22Rv1 (cell line): ENCODE measurements around the gene GAB2.

Source experiments
- H3K27ac ChIP-seq: fragments of 450-650 bp; 2 replicates; pipeline ENCODE4 v1.5.1; 2017
- ZFX ChIP-seq: fragments of 450-650 bp; IDR thresholded peaks from 2 replicates; pipeline ENCODE4 v1.6.1; 2017; ENCODE audit warnings: antibody characterized with exemption, borderline replicate concordance
- TF ChIP-seq, protein P1 (sequence below): fragments of 450-650 bp; IDR thresholded peaks from 2 replicates; pipeline ENCODE4 v1.5.1; 2017; ENCODE audit warnings: mild to moderate bottlenecking

The GAB2 gene

DNA sequence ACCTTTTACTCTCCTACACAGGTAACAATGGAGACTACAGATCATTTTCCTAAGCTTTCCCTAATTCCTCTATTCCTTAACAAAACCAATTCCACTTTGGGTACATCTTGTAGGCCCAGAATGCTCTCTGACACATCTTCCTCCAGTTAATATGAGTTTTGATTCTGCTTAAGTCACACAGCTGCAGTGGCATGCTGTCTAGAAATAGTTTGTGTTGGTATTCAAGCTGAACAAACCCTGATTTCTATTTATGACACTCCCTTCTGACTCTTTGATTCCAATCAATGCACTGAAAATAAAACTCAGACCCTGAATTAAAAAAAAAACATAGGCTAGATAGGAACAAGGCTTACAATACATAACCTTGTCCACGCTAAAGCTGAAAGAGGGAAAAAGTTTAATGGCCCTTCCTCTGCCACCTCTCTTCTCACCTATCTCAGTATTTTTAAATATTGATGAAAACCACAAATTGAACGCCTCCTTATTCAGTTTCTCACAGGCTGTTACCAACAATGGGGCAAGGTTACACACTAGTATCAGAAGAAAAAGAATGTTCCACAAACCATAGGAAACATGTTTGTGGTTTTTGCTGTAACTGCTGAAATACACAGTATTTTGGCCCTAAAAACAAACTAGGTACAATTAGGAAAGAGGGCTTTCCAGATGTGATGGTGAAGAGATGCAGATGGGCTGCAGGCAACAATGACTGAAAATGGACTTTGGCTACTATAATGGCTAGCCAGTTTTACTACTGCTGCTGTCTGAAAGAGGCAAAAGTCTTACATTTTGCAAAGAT lies 35.7 kb upstream of the GAB2 start:
- H3K27ac ChIP-seq: no peak overlapping the region

DNA sequence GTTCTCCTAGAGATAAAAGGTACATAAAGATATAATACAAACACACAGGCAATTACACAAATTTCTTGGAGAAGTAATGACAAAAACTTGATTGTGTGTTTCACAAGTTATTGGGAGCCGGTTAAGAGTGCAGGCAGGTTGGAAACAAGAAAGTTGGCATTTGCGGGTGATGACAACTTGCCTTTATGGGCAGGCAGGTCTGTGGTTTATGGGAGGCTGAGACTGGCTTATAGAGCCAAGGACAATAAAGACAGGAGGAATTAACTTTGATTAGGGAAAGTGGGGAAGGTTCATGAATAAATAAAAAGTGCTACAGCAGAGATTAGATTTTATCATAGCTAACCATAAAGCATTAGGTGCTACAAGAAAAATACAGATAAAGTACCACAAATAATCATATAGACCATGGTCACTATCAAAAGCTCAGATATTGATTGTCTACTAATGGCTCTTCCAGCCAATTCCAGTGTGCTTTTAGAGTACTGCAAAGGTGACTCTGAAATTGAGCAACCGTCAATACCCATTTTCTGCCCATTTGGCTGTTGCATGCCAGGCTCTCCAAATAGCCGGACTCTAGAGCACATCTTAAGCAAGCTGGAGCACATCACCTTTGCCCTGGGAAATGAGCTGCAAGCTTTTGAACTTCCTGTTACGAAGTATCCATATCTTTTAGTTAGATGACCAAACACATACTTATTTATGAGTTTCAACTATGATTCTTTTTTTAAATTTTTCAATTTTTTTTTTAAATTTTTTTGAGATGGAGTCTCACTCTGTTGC lies 33.9 kb upstream of the GAB2 start:
- no peak overlapping the region for H3K27ac ChIP-seq
- TF ChIP-seq, protein P1, sequence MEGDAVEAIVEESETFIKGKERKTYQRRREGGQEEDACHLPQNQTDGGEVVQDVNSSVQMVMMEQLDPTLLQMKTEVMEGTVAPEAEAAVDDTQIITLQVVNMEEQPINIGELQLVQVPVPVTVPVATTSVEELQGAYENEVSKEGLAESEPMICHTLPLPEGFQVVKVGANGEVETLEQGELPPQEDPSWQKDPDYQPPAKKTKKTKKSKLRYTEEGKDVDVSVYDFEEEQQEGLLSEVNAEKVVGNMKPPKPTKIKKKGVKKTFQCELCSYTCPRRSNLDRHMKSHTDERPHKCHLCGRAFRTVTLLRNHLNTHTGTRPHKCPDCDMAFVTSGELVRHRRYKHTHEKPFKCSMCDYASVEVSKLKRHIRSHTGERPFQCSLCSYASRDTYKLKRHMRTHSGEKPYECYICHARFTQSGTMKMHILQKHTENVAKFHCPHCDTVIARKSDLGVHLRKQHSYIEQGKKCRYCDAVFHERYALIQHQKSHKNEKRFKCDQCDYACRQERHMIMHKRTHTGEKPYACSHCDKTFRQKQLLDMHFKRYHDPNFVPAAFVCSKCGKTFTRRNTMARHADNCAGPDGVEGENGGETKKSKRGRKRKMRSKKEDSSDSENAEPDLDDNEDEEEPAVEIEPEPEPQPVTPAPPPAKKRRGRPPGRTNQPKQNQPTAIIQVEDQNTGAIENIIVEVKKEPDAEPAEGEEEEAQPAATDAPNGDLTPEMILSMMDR: no peak
- no peak for TF ChIP-seq ZFX

More for the DNA sequence above, 35.7 kb upstream of the GAB2 start:
- no peak for TF ChIP-seq ZFX
- TF ChIP-seq, protein P1: no peak

DNA sequence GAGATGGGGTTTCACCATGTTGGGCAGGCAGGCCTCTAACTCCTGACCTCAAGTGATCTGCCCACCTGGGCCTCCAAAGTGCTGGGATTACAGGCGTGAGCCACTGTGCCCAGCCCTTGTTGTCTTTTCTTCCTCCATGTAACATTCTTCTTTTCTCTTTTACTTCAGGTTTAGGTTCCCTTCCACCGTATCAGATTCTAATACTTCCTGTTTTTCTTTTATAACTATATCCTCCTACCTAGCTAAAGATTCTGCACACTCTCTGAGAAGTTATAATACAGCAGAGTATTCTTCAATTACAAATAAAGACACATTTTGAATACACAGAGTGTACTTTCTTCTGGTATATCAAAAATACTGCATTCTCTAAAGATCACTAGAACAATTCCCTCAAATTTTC lies 33.2 kb upstream of the GAB2 start:
- H3K27ac ChIP-seq: no peak overlapping the region
- no peak for TF ChIP-seq ZFX
- TF ChIP-seq, protein P1: no peak

DNA sequence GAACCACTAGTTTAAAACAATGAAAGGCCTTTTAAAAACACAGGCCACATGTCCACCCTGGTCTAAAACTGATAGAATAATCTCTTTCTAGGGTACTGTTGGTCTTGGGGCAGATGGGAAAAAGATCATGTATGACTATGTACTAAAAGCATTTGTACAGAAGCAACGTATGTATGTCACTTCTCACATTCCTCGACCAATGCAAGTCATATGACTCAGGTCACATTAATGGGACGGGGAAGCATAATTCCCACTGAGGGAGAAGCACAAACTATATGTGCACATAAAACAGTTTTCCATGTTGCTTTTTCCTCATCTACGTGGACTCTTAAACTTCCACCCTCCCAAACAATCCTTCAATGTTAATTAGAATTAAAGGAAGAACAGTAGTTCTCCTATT lies 32.2 kb upstream of the GAB2 start:
- no peak overlapping the region for H3K27ac ChIP-seq
- TF ChIP-seq, protein P1: no peak
- no peak for TF ChIP-seq ZFX

DNA sequence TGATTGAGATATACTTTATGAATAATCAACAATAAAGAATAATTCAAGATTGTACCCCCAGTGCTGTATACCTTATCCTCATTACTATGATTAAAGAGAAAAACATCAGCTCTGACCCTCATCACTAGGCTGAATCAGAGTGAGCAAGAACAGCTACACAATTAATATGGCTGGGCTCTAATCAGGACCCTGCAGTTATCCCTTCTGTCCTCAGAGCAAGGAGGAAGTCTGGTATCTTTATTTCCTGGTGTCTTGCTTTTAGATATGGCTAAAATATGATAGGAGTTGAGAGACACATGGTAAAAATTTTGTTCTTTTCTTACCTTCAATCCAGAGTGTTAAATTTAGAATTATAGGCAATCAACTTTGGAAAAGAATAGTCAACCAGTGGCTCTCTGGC lies 28.6 kb upstream of the GAB2 start:
- TF ChIP-seq ZFX: no peak
- TF ChIP-seq, protein P1: no peak
- H3K27ac ChIP-seq: no peak overlapping the region

DNA sequence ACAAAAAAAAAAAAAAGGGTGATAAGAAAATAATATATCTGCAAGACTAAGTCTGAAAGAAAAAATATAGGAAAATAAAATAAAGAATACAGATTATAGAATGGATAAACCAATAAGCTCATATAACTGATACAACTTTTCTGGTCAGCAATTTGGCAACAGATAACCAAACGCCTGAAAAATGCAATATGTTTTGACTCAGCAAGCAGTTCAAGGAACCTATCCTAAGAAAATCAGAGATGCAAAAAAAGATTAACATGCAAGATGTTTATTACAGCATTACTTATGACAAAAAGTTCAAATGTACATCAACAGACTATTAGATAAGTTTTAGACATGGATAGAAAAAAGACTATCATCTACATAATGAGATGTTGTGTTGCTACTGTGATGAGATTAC lies 27.1 kb upstream of the GAB2 start:
- TF ChIP-seq, protein P1: no peak
- no peak for TF ChIP-seq ZFX
- no peak overlapping the region for H3K27ac ChIP-seq

DNA sequence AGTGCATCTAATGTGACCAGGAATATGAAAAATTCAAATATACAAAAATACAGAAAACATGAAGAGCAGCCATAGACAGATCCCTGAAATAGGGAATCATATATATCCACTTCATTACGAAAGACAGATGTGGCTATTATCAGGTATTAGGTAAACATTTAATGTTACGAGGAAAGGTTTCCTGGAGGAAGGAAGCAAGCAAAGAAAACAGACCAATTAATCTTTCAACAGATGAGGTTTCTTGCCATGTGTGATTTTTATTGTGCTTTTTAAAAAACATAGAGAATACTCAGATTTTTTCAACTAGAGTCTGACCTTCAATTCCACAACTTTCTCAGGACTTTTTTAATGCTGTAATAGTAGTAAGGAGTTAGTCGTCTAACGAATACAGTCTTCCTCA lies 24.3 kb upstream of the GAB2 start:
- peak overlapping the region; percentile 63 for H3K27ac ChIP-seq
- TF ChIP-seq, protein P1: no peak
- no peak for TF ChIP-seq ZFX
